Activated T-cell treated with anti-CD3 and anti-CD28 coated beads, Interleukin-2, amount 50 U/mL, for 48 hours (primary cell): ENCODE data around the gene XPC.

Experiments
- DNase-seq, 2 experiments: peaks; one replicate each; pipeline ENCODE4 v3.0.0-alpha.2; 2020

The XPC gene

DNA sequence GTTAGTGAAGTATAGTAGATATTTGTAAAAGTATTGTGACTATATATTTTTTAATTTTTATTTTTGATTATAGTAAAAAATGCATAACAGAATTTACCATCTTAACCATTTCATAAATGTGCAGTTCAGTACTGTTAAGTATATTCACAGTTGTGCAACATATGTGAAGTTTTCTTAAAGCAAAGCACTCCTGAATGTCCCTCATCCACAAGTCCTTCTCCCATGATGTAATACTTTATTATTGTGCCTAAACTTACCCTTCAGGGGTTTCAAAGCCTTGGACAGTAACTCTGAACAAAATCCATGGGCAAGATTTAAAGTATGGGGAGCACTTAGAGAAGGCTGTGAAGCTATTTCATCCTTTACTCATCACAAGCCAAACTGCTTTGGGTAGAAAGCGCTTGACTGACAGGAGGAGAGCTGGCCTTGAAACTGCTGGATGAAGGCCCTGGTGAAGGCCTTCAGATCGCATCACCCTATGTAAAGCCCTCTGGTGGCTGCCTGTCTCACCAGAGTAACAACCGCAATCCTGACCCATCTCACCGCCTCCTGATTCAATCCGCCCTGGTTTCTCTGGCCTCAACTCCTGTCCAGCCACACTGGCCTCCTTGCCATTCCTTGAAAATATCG is 28.3 kb upstream of the XPC start:
- no peak for DNase-seq

DNA sequence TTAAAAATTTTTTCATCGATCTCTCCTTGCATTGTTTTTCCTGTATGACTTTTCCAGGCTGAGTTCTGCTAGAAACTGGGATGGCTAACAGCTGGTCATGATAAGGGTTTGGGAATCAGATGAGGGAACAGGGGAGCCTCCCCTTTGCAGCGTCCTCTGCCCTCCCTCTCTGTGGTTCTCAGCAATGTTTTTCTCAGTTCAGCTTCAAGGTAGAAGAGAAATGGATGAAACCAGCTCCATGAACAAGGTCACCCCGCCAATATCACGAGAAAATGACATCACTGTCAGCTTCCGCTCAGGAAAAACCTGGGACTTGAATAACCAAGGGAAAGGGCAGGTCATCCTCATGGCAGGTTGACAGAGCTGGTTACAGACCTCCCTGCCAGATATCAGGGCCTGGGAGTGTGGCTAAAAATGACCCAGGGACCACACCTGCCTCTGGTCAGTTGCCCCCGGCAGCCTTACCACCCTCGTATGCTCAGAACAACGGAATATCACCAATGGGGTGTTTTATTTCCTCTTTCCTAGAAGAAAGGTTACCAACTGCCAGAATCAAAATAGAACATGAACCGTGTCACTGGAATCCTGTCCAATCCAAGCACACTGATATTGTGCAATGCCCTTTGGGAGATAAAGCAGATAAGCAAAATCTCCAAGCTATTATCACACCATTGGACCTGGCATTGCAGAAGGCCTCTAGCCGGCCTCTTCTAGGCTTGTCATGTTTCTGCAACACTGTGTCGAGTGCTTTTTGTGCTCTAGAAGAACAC is 26.3 kb upstream of the XPC start:
- no peak for DNase-seq

DNA sequence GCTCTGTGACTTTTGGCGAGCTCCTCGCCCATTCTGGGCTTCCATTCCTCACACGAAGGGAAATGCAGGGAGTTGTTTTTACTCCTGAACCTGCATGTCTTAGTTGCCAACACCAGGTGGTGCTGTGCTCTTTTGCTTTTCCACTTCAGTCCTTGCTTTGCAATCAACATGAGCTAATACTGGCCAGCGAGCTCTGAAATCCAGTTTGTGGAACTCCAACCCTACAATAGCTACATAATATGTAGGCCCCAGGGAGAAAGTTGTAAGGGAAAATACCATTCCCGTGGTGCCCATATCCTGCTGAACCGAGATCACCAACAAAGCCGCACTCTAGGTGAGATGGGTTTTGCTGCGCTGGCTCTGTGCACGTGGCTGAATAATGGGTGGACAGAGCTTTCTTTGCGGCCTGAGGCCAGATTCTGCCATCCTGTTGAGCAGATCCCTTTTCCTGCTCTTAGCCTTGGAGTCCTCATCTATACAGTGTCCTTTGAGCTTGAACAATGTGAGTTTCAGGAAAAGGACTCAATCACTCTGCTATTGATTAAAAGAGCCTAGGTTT is 25.2 kb upstream of the XPC start:
- DNase-seq: peak; percentile 39 to 48

DNA sequence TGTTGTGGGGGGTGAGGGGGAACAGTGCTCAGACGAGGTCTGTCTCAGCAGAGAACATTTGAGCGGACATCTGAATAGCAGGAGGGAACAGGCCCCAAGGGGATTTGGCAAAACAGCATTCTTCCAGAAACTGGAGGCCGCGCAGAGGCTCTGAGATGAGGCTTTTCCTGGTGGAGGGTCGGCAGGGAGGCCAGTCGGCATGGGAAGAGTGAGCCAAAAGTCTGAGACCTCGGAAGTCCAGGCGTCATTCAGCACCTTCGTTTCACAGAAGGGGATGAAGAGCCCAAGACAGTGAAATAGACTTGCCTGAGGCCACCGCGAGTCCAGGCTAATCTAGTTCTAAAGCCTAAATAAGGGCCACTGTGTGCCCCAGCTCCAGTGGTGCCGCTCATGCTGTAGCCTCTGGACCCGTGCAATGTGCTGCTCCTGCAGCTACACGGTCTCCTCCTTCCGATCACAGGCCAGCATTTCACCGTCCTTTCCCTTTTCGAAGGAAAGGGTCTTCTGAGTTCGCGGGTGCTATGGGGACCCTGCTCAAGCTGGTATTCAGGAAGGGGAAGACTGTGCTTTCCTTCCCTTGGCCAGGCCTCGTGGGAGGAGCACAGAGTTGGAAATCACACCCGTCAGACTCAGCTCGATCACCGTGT is 24.6 kb upstream of the XPC start:
- no peak for DNase-seq

DNA sequence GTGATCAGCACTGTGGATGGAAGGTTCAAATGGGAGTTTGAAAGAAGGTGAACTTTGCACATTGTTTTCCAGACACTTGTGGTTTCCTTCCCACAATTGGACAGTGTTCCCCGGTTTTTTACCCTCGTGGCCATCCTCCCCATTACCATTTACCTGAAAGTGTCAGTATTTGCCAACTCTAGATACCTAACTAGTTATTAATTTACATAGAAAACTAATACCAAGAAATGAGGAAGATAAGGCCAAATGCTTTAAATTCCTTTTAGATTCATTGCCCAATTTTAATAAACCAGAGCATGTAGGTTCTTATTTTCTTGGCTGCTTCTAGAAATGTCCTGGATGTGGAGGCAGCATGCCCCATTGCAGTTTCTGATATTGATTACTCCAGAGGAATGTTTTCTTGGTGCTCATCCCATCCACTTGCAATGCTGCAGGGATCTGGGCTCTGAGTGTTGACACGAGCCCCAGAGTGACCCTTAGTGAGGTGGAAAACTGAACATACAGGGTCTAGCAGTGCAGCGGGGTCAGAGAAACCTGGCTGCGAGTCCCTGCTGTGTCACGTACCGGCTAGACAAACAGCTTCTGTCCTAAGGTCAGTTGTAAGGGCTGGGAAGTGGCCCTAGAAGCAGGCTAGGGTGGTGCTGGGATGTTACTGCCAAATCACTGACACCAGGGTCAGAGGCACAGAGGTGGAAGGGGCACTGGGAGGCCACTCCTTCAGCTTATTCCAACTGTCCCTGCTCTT is 23.7 kb upstream of the XPC start:
- DNase-seq: no peak

DNA sequence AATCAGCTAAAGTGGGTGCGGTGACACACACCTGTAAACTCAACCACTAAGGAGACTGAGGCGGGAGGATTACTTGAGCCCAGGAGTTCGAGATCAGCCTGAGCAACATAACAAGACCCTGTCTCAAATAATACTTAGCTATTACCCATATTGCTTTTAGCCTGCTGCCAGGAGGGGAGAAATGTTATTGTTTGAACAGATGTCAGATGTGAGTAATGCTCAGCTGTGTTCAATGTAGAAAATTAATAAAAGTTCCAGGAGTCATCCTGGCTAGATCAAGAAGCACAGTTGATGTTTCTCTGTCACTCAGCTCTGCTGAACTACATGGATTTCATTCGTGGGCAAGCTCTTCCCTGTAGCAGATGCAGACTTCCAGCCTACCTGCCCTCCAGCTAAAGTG is 22.4 kb upstream of the XPC start:
- DNase-seq: no peak

DNA sequence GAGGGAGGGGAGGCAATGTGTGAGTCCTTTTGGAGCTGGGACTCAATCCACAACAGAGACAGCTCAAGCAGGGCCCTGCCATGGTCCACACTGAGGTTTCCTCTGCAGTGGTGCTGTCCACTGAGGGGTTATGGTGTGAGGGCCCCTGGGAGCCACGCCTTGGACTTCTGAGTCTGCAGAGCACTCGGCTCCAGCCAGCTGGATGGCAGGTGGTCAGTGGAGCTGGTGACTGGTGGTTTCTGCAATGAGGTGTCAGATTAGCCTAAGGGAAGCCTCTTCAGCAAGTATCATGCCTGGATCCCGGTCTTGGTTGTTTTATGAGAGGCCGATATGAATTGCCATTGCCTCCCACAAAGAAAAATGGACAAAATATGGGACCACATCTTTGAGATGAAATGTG is 21.9 kb upstream of the XPC start:
- no peak for DNase-seq

DNA sequence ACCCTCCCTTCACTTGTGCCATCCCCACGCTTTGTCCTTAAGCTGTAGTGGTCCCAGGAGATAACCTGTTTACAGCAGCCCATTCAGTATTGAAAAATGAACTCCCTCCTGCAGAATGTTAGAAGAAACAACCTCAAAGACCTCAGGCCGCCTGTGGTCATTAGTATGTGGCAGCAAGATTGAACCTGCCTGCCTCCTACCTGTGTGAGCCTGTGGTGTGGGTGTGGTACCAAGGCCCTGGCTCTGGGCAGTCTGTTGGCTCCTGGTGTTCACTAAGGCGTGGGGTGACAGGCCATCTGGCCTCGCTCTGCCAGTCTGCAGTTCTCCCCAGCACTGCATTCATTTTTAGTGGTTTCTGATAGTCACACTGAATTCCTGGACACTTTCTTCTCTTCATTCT is 21.2 kb upstream of the XPC start:
- no peak for DNase-seq

DNA sequence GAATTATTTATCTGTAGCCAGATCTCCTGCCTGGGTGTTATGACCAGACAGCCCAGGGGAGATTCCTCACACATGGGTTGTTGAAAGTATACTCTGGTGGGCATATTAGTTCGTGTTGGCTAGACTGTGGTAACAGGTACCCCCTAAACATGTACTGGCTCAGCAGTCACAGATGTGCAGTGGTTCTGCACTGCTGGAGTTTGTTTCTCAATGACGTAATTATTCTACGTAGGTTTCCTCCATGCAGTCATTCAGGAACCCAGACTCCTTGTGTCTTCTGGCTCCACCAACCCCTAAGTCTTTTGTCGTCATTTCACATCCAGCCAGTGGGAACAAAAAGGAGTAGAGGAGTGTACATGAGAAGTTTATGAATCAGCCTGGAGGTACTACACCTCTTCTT is 16.5 kb upstream of the XPC start:
- no peak for DNase-seq

DNA sequence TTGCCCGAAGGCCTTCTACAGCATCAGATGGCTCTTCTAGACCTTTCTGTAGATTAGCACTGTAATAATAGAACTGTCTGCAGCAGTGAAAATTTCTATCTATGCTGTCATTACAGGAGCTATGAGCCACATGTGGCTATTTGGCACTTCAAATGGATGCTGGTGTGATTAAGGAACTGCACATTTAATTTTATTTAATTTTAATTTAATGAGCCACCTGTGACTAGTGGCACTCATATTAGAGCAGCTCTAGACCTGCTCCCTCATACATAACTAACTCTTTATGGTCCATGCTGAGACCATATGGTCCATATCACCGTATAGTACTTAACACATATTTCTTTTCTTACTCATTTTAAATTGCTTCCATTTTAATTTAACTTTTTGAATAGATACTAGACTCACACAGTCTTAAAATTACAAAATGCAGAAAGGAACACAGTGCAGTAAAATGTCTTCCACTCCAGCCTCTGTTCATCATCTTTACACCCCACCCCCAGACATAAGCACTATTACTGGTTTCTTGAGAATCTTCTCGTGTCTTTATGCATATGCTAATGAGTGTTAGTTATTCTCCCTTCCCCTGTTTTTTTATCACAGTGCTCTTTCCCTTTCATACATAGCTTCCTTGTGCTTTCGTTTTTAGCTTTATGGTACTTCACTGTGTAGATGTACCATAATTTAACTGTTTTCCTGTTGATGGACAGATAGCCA is 9.8 kb upstream of the XPC start:
- no peak for DNase-seq

DNA sequence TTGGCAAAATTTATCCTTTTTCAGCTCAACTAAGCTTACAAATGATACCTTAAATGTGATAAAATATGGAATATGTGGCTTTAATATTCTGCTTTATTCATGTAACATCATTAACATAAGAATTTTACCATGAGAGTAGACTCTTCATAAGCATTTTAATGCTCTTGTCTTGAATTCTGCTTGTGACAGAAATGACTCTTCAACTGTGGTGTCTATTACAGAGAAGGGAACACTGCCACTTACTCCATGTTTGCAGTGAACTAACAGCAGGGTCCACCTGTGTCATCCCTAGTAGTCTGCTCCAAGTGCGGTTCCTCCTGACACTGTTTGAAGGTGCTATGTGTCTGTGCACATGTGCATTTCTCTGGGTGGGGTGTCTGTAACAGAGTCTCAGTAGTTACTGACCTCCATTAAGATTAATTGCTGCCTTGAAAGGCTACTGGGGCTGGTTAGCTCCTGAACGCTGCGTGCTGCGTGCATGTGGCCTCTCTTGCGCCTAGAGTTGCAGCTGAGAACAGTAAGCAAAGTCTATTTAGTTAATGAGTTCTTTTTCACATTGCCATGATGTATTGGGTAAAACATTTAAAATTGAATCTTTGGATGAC is 8.6 kb upstream of the XPC start:
- no peak for DNase-seq

DNA sequence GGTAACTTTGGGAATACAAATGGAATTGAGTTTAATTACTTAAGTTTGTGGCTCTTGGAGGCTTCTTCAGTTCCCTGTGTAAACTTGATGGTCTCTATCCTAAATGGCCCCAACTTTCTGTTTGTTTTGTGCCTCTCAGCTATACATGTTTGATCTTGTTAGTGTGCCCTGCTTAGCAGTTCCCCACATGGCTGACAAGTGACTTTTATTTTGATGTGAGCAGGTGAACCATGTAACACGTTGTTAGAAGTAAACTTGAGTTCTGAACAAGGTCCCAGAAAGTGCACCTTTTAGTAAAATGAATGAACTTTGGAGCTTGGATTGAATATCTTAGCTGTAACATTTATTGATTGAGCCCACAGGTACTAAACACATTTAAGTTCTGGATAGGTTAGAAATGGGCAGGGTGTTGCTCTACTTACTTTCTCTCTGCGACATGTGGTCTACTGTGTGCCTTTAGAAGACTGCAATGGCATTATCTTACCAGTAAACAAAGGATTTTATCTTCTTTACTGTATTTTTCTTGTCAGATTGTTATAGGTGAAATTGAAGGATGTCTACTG is 4.7 kb upstream of the XPC start:
- no peak for DNase-seq

DNA sequence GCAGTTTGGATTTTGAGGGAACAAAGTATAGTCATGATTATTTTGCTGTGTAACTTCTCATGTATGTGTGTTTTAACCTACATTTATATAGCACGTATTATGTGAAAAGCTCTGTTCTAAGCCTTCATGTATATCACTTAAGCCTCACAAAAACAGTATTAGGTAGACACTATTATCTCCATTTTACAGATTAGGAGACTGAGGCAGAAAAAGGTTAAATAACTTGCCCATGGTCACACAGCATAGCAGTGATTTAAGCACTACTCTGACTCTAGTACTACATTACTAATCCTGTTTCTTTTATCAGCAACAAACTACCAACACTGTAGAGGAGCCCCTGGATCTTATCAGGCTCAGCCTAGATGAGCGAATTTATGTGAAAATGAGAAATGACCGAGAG is 2.9 kb upstream of the XPC start:
- DNase-seq: no peak

DNA sequence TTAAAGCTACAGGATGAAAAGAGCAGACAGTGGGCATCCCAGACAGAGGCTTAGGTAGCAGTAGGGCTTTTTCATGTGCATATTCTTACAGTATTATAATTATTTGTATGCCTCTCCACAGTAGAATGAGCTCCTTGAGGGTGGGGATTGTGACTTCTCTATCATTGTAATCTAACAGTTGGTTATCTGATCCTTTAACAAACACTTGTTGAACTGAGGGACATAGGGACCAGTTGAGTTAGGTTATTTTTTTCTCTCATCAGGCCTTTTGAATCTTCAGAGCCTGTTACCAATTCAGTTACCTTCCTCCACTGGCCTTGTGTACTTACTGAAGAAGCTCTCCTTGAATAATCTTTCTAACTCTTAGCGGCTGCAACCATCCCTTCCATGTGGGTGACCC is 1.4 kb upstream of the XPC start:
- no peak for DNase-seq

DNA sequence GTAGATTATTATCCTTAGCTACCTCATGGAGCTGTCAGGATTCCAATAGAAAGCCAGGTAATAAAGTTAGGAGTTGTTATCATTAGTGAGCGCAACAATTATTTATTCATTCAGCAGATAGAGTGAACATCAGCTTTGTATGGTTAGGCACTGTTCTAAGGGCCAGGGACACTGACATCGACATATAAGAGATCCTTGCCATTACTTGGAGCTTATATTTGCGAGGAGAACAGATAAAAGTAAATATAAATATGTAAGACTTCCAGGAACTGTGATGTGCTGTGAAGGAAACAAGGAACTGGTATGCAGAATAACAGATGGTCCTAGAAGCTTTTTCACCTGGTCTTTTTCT is 689 bp upstream of the XPC start:
- DNase-seq: no peak

DNA sequence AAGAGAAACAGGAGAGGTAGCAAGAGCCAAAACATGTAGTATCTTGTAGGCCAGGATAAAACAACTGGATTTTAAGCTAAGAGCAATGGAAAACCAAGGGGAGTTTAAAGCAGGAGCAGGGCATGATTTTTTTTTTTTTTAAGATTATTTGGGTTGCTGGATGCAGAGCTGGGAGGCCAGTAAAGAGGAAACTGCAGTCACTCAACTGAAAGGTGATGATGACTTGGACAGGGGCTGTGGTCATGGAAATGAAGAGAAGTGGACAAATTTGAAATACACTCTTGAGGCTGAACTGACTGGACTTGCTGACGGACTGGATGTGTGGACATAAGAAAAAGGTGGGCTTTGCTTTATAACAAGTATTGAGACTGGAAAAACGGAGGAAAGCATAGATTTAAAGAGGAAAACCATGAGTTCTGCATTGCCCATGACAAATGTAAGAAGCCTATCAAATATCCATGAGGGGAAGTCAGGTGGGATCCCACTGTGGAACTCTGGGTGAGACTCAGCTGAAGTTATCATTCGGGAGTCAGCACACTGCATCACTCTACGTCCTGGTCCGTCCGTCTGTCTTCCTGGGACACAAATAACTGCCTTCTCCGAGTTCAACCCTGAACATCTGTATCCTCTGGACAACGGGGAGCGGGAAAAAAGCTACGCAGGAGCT is 688 bp downstream of the XPC start:
- DNase-seq: no peak

DNA sequence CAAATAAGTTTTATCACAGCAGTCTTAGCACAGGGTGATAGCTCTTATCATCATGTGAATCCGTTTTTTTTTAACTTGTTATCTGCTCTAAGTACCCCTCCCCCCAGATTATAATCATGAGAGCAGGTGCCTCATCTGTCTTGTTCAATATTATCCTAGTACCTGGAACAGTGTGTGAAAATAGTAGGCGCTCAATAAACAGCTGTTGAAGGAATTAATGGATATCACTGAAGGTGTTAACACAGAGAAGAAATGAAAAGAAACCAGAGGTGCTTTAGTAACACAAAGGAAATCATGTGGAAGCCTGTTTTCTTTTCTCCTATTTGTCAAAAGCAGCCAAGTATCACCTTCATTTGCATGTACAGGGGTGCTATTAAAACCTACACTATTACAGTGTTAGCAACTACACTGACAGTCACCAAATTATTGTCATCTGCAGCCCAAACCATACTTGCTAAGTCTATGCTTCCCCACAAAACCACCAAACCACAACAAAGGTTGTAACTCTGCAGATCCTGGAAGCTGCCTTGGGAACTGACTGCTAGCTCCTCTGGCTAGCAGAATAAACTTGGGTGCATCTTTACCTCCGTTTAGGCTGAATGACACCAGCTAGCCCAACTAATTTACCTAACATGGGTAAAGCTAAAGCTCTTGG is 2.9 kb downstream of the XPC start:
- peak; percentile 38 to 39 for DNase-seq

DNA sequence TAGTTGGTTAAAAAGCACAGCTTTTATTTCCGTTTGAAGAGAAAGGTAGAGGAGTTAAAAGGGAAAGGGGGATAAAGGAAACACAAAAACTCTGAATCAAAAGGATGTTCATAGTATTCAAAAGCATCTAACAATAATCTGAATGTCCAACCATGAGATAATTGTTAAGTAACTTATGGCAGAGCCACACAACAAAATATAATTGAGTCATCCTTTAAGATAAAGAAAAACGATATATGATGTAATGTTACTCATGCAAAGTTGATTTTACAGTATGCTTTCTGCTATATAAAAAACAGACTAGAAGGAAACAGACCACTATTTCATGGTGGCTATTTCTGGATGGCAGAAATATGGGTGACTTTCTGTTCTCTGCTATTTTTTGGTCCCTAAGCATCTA is 3.9 kb downstream of the XPC start:
- no peak for DNase-seq

DNA sequence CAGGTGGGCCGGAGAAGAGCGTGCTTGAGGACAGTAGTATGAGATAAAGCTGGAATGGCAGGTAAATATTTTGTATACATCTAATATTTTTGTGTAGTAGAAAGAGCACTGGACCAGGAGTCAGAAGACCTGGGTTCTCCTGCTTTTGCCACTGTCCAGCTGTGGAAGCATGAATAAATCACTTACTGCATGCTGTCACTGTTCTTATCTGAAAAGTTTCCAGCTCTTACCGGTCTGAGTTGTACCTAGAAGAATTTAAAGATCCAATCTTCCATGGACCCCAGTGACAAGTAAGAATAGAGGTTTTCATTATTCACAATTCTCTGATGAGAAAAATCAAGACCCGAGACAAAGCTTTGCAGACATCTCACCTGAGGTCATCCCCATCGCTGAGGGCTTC is 5.9 kb downstream of the XPC start:
- DNase-seq: no peak

DNA sequence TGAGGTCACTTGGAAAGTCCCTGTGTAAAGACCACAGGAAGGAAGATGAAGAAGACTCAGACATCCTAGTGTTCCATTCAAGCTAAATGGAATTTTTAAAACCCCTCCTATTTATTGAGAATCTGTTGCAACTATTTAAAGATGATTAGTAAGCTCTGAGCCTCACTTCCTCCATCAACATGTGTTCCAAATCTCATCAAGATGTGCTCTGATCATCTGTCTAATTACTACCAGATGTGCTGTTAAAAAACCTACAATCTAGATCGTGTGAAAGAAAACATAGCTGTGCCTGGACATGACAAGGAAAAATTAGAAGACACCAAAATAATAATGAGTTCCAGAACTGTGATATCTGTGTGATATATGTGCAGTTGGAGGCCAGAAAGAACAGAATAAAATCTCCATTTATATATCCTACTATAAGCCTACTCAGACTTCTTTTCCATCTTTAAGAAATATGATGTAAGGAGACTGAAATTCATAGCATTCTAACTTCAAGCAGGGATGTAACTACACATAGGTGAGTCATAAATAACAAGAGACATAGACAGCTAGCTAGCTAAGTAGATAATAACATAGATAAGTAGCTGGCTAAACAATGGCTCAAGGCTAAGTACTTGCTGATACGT is 7.8 kb downstream of the XPC start:
- no peak for DNase-seq
